ENCODE data around the gene VILL.

DNA sequence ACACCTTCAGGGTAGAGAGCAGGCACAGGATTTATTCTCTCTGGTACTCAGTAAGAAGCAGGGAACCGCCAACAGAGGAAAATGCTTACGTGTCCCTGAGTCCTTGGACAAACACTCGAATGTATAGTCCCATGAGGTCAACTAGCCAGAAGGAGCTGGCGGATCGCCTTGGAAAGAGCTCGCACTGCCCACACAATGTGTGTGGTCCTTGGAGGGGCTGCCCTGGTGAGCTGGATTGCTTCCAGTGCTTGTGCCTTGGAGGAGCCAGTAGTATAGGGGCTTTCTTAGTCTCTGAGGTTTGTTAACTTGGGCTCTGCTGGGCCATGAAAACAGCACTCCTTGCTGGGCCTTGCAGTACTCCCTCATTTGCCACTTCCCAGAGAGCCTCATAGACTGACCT lies 40.7 kb upstream of the VILL start:
- TF ChIP-seq, protein P1, sequence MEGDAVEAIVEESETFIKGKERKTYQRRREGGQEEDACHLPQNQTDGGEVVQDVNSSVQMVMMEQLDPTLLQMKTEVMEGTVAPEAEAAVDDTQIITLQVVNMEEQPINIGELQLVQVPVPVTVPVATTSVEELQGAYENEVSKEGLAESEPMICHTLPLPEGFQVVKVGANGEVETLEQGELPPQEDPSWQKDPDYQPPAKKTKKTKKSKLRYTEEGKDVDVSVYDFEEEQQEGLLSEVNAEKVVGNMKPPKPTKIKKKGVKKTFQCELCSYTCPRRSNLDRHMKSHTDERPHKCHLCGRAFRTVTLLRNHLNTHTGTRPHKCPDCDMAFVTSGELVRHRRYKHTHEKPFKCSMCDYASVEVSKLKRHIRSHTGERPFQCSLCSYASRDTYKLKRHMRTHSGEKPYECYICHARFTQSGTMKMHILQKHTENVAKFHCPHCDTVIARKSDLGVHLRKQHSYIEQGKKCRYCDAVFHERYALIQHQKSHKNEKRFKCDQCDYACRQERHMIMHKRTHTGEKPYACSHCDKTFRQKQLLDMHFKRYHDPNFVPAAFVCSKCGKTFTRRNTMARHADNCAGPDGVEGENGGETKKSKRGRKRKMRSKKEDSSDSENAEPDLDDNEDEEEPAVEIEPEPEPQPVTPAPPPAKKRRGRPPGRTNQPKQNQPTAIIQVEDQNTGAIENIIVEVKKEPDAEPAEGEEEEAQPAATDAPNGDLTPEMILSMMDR (IDR thresholded peaks at IDR 0.05), result no peak
- TF ChIP-seq POLR2AphosphoS5 (IDR thresholded peaks at IDR 0.05) (no peak), EP300 (IDR thresholded peaks at IDR 0.05) (no peak), POLR2A (IDR thresholded peaks at IDR 0.05) (no peak)

Measured in upper lobe of left lung (tissue), 4 donors.